GM12872 (cell line): ENCODE measurements around the gene RBM18.

Source experiments
- TF ChIP-seq, protein P1 (sequence below): IDR thresholded peaks from 3 replicates; pipeline ENCODE4 v1.5.1; 2011; ENCODE audit warnings: low read depth, mild to moderate bottlenecking, low read length, moderate library complexity; ENCODE audit not compliant: insufficient read depth

Gene RBM18

DNA sequence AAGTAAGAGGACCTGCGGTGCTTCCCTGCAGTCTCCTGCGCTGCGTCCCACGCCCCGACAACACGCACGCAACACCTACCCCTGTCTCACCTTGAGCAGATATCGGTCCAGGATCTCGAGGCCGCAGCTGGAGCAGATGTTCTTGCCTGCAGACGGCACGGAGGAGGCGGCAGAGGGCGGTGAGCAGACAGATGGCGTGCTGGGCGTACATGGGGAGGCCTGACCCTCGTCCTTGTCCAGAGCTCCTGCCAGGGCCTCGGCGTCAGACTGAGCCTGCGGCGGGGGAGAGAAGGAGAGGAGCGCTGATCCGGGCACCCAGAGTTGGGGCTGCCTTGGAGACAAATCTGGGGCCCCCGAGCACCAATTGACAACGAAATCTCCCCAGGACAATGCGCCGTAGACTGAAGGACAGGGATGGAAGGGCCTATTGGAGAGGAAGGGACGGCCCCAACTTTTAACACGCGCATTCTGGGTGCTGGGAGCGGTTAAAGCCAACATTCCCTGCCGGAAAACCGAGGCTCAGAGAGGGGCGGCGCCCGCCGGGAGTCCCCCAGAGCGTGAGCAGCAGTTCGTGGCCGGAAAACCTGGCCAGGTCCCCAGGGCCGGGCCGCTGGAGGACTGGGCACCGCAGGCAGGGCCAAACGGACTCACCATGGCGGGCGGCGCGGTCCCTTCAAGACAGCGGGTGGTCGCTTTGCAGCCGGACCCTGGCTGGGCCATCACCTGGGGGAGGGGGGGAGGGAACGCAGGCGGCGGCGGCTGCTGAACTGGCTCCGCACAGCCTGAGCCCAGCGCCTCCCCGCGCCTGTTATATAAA lies 37.7 kb downstream of the RBM18 start:
- TF ChIP-seq, protein P1, sequence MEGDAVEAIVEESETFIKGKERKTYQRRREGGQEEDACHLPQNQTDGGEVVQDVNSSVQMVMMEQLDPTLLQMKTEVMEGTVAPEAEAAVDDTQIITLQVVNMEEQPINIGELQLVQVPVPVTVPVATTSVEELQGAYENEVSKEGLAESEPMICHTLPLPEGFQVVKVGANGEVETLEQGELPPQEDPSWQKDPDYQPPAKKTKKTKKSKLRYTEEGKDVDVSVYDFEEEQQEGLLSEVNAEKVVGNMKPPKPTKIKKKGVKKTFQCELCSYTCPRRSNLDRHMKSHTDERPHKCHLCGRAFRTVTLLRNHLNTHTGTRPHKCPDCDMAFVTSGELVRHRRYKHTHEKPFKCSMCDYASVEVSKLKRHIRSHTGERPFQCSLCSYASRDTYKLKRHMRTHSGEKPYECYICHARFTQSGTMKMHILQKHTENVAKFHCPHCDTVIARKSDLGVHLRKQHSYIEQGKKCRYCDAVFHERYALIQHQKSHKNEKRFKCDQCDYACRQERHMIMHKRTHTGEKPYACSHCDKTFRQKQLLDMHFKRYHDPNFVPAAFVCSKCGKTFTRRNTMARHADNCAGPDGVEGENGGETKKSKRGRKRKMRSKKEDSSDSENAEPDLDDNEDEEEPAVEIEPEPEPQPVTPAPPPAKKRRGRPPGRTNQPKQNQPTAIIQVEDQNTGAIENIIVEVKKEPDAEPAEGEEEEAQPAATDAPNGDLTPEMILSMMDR, result no peak

- TF ChIP-seq, protein P1, result no peak
Observed at GRCh38 chr9:122226142-122226757, 38.4 kb downstream of the RBM18 start.

GRCh38 chr9:122225312-122226141 lies 39.1 kb downstream of the RBM18 start:
- TF ChIP-seq, protein P1, result no peak

DNA sequence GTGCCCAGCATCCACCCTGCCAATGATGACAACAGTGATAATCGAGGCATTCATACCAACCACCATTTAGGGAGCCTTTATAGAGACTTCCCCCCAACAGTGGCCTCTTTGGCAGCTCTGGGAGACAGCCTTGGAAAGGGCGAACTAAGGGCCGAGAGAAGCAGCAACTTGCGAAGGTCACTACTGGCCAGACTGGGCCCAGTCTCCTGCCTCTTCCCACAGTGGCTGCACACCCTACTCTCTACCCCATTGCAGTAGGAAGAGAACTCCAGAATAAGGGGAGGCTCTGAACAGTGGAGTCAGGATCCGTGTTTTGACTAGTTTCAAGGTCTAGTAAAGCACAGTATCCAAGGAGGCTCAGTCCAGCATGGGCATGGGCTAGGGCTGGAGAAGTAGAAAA lies 41.2 kb downstream of the RBM18 start:
- TF ChIP-seq, protein P1, result no peak

GRCh38 chr9:122222791-122223190 lies 41.8 kb downstream of the RBM18 start:
- TF ChIP-seq, protein P1, result no peak

GRCh38 chr9:122221183-122221811 lies 43.3 kb downstream of the RBM18 start:
- TF ChIP-seq, protein P1, result no peak
